ENCODE results near the gene NIBAN1.

Gene NIBAN1

DNA sequence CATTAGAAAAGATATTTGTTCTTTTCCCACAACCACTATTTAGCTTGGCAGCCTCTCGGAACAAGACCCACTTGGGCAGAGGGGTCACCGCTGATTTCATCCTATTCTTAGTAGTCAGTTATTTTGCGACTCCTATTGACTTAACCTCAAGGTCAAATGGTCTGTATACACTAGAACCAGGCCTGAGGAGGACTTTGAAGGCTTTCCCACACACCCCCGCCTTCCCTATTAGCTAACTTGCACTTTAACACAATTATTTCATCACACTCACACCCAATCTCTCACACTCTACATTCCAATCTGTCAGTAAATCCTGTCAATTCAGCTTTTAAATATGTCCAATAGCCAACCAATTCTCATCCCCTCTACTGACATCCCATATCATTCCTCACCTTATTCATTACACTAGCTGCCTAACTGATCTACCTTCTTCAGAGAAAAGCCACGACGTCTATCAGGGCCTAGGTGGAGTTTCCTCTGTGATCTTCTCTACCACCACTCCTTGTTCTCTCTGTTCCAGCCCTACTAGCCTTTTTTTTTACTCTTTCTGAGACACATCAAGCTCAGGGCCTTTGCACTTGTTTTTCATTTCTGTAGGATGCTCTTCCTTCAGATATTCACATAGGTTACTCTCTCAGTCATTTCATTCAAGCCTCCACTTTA is 1.0 kb upstream of the NIBAN1 start:
- no peak overlapping the region for H3K4me3 ChIP-seq (ENCODE audit: low read depth, low read length)
- DNase-seq, result no peak
- TF ChIP-seq, protein P1, sequence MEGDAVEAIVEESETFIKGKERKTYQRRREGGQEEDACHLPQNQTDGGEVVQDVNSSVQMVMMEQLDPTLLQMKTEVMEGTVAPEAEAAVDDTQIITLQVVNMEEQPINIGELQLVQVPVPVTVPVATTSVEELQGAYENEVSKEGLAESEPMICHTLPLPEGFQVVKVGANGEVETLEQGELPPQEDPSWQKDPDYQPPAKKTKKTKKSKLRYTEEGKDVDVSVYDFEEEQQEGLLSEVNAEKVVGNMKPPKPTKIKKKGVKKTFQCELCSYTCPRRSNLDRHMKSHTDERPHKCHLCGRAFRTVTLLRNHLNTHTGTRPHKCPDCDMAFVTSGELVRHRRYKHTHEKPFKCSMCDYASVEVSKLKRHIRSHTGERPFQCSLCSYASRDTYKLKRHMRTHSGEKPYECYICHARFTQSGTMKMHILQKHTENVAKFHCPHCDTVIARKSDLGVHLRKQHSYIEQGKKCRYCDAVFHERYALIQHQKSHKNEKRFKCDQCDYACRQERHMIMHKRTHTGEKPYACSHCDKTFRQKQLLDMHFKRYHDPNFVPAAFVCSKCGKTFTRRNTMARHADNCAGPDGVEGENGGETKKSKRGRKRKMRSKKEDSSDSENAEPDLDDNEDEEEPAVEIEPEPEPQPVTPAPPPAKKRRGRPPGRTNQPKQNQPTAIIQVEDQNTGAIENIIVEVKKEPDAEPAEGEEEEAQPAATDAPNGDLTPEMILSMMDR (IDR thresholded peaks at IDR 0.05; ENCODE audit: low read depth, low read length), result no peak
- no peak overlapping the region for H3K27ac ChIP-seq
- no peaks in the 10 kb centered on the region for H3K9me3 ChIP-seq (ENCODE audit: severe bottlenecking)
- peaks cover 23% of the 10 kb centered on the region for H3K27me3 ChIP-seq (ENCODE audit: insufficient read depth, low read depth, severe bottlenecking)
- no peaks in the 10 kb centered on the region for H3K36me3 ChIP-seq

DNA sequence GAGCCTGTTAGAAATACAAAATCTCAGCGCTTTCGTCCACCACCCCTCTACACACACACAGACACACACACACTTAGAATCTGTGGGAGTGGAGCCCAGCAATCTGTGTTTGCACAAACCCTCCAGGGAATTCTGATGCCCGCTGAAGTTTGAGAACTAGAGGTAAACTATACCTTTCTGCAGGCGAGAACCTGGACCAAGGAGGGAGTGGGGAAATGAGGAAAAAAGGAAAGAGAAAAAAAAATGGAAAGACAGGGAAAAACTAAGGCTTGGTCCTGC is 468 bp upstream of the NIBAN1 start:
- Histone ChIP-seq H3K27ac (no peak overlapping the region), H3K9me3 (ENCODE audit: severe bottlenecking) (no peaks in the 10 kb centered on the region), H3K4me3 (ENCODE audit: low read depth, low read length) (no peak overlapping the region), H3K27me3 (ENCODE audit: insufficient read depth, low read depth, severe bottlenecking) (peaks cover 23% of the 10 kb centered on the region), H3K36me3 (no peaks in the 10 kb centered on the region)
- TF ChIP-seq, protein P1 (IDR thresholded peaks at IDR 0.05; ENCODE audit: low read depth, low read length), result no peak
- DNase-seq, result no peak

DNA sequence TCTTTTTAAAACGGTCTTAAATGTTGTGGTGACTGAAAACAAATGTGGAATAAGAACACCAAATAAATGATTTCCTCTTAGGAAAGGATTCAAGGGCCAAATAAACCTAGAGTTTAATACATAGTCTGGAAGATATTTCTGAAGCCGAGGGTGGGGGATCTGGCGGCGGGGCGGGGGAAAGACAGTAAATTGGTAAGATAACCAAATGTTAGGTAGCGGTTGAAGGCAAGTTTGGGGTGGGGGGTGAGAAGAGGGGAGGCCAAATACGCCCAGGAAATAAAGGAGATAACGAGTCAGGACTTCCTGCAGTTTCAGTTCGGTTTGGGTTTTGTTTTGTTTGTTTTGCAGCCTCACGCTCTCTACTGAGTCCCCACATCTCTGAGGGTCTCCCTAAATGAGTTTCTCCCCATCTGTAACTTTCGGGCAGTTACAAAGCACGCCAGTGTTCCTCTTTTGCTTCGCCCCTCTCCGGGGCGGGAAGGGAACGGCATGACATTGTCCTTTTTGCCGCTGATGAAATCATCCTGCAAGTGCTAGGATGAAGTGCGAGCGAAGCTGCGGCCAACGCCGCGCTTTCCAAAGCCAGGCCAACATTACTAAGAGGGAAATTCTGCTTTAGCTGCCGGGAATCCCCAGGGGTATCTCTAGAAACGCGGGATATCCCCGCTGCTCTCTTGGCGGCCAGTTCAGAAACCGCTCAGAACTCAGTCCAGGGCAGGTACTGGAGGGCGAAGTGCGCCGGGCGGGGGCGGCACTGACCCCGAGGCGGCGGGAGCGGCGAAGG is 844 bp downstream of the NIBAN1 start:
- H3K27me3 ChIP-seq (ENCODE audit: insufficient read depth, low read depth, severe bottlenecking), result peaks cover 23% of the 10 kb centered on the region
- peak; percentile 16 for DNase-seq
- no peaks in the 10 kb centered on the region for H3K9me3 ChIP-seq (ENCODE audit: severe bottlenecking)

DNA sequence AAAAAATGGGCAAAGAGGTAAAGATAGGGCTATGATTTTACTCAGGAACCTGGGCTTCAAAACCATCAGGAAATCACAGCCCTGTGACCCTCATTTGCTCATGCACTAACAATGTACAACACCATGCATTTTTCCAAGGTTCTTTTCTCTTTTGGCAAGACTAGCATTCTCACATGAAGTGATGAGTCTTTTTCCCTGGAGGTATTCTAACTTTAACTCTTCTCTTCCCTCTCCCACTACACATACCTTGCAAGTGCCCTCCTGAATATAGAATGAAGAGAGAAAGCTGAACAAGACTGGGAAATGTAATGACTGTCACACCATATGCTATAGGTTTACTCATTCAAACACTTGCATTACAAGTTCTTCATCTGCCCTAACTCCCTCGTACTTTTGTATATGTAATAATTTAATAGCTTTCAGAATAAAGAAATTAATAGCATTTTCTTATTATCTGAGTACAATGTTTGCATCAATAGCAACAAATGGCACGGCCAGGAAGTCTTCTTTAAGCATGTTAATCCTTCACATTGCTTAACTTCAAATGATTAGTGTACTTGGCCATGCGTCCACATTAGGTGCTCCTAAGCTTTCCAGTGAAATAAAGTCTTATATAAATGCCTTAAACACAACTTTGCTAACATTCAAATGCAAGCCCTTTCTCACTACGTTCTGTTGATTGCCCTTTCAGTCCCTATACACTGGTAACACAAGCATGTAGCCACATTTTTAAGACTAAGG is 1.8 kb downstream of the NIBAN1 start:
- DNase-seq, result no peak
- H3K36me3 ChIP-seq, result no peaks in the 10 kb centered on the region
- TF ChIP-seq, protein P1 (IDR thresholded peaks at IDR 0.05; ENCODE audit: low read depth, low read length), result no peak
- peaks cover 23% of the 10 kb centered on the region for H3K27me3 ChIP-seq (ENCODE audit: insufficient read depth, low read depth, severe bottlenecking)
- H3K4me3 ChIP-seq (ENCODE audit: low read depth, low read length), result no peak overlapping the region
- H3K27ac ChIP-seq, result no peak overlapping the region
- no peaks in the 10 kb centered on the region for H3K9me3 ChIP-seq (ENCODE audit: severe bottlenecking)

More for the DNA sequence above, 844 bp downstream of the NIBAN1 start:
- H3K27ac ChIP-seq, result no peak overlapping the region
- peak overlapping the region; percentile 39 for H3K4me3 ChIP-seq (ENCODE audit: low read depth, low read length)
- TF ChIP-seq, protein P1 (IDR thresholded peaks at IDR 0.05; ENCODE audit: low read depth, low read length), result 0 out of 2 replicates have a peak, but pooled peaks have one; percentile 10
- no peaks in the 10 kb centered on the region for H3K36me3 ChIP-seq

DNA sequence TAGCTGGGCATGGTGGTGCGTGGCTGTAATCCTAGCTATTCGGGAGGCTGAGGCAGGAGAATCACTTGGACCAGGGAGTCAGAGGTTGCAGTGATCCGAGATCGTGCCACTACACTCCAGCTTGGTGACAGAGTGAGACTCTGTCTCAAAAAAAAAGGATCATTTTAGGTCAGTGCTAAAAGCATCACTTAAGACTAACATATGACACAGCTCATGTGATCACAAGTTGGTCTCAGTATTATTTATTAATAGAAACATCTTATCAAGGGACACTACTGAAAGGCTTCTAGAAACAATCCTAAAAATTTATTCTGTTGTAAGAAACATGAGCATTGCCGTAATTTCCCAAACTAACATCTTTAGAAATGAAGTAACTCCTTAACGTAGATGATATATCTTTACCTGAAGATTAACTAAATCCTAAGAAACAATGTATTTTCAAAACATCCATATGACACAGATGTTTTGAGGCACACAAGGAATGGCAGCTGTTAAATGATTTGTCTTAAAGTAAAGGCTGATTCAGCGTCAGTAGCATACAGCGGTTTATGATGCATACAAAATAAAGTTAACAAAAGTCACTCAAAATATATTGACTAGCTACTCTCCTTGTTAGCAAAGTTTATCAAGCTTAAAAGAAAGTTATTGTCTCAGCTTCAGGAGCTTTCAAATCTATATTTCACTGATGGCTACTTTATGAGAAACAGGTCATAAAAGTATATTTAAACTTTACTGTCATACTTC is 2.6 kb downstream of the NIBAN1 start:
- Histone ChIP-seq H3K4me3 (ENCODE audit: low read depth, low read length) (no peak overlapping the region), H3K36me3 (no peaks in the 10 kb centered on the region), H3K9me3 (ENCODE audit: severe bottlenecking) (no peaks in the 10 kb centered on the region), H3K27ac (no peak overlapping the region), H3K27me3 (ENCODE audit: insufficient read depth, low read depth, severe bottlenecking) (peaks cover 23% of the 10 kb centered on the region)
- TF ChIP-seq, protein P1 (IDR thresholded peaks at IDR 0.05; ENCODE audit: low read depth, low read length), result no peak
- DNase-seq, result no peak

Data from WERI-Rb-1 (cell line).